ENCODE results near the gene LTBR.

Gene LTBR

DNA sequence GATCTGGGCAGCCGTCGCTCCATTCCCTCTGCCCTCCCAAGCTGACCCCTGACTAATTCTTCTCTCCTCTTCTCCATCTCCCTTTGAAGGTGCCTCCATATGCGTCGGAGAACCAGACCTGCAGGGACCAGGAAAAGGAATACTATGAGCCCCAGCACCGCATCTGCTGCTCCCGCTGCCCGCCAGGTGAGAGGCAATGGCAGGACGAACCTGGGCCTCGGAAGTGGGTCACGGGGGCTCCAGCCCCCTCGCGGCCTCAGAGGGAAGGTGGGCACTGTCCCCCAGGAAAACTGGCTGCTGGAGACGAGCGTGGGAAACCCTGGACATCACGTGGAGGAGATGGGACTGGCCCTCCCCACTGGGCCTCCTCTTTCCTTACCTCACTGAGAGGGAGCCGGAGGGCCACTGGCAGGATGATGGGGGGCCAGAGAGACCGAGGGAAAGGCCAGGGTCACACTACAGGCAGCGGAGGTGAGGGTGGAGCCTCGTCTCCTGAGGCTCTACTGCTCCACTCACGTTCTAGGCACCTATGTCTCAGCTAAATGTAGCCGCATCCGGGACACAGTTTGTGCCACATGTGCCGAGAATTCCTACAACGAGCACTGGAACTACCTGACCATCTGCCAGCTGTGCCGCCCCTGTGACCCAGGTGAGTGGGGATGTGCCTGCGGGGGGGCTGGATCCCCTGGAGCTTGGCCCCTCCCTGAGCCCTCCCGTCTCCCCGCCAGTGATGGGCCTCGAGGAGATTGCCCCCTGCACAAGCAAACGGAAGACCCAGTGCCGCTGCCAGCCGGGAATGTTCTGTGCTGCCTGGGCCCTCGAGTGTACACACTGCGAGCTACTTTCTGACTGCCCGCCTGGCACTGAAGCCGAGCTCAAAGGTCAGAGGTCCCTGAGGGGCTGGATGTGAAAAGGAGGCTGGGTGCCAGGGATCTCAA, 806 bp downstream of the LTBR start:
- no peak for DNase-seq

- DNase-seq = no peak
Measured at GRCh38 chr12:6386038-6386437, 2.1 kb downstream of the LTBR start.

GRCh38 chr12:6386491-6386890, 2.5 kb downstream of the LTBR start:
- peak; percentile 76 for DNase-seq

- DNase-seq = no peak
Measured at GRCh38 chr12:6387541-6387940, 3.6 kb downstream of the LTBR start.

- DNase-seq = no peak
Measured at GRCh38 chr12:6390084-6390799, 6.3 kb downstream of the LTBR start.

DNA sequence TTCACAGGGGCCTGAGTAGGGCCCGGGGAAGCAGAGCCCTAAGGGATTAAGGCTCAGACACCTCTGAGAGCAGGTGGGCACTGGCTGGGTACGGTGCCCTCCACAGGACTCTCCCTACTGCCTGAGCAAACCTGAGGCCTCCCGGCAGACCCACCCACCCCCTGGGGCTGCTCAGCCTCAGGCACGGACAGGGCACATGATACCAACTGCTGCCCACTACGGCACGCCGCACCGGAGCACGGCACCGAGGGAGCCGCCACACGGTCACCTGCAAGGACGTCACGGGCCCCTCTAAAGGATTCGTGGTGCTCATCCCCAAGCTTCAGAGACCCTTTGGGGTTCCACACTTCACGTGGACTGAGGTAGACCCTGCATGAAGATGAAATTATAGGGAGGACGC, 7.1 kb downstream of the LTBR start:
- DNase-seq = no peak

GRCh38 chr12:6392504-6392903, 8.5 kb downstream of the LTBR start:
- DNase-seq = peak; percentile 48

DNA sequence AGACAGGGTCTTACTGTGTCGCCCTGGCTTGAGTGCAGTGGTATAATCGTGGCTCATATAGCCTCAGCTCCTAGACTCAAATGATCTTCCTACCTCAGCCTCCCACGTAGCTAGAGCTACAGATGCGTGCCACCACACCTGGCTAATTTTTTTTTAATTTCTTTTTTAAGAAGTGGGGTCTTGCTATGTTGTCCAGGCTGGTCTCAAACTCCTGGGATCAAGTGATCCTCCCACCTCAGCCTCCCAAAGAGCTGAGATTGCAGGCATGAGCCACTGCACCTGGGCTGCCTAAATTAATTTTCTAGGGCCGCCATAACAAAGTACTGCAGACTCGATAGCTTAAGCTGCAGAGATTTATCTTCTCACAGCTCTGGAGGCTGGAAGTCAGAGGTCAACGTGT, 9.1 kb downstream of the LTBR start:
- DNase-seq = no peak

DNA sequence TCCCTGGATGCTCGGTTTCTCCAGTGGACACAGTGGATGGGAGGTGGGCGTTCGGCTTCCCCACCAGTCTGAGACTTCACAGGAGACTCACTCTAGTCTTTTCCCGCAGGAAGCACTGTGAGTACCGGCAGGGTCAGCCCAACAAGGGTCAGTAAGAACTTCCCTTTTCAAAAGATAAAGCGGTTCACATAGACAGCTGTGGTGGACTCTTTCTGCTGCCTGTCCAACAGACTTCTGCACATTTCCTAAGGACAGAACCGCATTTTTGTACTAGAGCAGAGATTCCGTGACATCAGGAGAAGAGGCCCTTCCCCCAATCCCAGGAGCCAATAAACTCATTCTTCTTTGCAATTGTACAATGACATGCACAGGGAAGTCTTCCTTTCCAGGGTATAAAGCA, 10.4 kb downstream of the LTBR start:
- DNase-seq = no peak

DNA sequence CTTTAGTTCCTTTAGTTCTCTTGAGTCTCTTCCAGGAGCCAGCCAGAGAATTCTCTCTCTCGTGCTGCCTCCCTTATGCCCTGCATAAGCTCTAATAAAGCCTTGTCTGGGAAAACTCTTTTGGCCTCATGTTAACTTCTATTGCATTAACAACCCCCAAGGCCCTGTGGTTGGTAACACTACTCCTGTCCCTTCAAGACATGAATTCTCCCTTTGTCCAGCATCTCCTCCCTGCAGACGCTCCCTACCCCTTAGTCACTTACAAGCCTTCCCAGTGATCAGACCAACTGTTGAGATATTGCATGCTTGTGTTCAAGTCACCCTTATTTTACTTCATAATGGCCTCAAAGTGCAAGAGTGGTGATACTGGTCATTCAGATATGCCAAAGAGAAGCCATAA, 12.1 kb downstream of the LTBR start:
- no peak for DNase-seq

DNA sequence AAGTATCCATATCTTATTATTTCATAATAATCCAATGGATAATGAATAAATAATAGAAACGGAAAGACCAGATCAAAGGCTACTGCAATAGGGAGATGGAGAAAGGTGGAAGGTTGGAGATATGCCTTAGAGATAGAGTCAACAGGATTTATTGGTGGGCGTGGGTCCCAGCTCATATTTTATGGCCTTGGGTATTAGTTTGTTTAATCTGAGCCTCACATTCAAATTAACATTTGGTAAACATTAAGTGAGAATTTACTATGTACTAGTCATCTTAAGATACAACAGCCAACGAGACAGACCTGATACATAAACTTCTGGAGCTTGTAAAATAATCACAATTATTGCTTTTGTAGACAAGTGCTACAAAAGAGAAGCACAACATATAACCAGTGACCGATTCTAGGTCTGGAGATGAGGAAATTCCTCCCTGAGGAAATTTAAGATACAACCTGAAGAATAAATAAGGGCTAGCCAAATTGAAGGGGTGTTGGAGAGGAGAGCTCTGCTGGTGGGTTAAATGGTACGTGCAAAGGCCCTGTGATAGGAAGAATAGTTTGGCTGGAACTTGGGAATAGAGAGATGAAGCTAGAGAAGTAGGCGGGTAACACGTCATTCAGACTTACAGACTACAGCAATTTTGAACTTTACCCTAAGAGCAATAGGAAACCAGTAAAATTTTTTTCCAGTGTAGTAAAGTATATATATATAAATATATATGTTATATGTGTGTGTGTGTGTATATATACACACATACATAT, 16.1 kb downstream of the LTBR start:
- DNase-seq = no peak

GRCh38 chr12:6404390-6404789, 20.4 kb downstream of the LTBR start:
- no peak for DNase-seq

DNA sequence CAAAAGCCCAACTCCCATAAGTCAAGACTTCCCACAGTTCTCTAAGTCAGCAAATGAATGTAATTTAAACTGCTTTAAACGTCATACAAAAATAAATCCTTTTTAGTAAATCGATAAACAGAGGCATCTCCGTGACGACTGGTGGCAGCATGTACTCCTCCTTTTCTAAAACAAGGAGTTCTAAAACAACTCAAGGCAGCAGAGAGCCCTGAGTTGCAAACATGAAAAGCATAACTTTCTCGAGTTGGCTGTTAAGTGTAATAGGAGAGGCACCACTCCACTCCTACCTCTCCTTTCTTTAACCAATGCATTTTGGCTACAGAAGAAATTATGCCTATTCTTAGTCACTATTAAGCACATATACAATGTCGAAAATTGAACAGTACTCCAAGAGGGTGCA, 22.0 kb downstream of the LTBR start:
- no peak for DNase-seq

- no peak for DNase-seq
Measured at GRCh38 chr12:6407236-6407954, 23.4 kb downstream of the LTBR start.

DNA sequence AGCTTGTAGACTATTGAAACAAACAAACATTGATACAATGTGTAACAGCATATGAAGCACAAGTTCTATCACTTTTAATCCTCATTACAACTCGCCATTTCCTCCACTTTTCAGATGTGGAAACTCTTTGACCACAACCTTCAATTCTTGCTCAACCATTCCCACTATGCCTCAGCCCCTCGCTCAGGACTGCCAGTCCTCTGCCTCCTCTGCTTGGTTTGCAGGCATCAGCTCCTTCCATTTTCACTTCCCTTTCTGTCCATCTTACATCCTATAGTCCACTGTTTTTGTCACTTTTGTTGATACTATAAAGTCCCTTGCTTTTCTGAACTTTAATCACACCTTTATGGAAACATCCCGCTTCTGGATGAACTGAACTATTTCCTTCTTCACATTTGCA, 32.6 kb downstream of the LTBR start:
- peak; percentile 92 for DNase-seq

DNA sequence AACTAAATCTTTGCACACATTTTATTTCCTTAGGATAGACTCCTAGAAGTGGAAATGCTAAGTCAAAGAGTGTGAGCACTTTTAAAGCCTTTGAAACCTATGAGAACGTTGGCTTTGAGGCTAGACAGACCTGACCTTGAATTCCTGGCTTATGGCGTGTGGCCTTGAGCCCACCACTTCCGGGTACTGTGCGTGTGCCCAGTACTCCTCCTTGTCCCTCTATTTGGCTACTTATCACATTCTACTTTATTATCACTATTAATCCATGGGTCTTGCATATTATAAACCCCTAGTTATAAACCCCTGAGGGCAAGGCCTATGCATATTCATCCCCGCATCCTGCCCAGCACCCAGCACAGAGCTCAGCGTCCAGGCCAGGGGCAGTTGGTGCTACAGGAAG, 34.8 kb downstream of the LTBR start:
- DNase-seq = no peak

GRCh38 chr12:6420364-6420763, 36.4 kb downstream of the LTBR start:
- no peak for DNase-seq

- peak; percentile 90 for DNase-seq
Measured at GRCh38 chr12:6423267-6424007, 39.5 kb downstream of the LTBR start.

- no peak for DNase-seq
Measured at GRCh38 chr12:6424008-6424347, 40.0 kb downstream of the LTBR start.

DNA sequence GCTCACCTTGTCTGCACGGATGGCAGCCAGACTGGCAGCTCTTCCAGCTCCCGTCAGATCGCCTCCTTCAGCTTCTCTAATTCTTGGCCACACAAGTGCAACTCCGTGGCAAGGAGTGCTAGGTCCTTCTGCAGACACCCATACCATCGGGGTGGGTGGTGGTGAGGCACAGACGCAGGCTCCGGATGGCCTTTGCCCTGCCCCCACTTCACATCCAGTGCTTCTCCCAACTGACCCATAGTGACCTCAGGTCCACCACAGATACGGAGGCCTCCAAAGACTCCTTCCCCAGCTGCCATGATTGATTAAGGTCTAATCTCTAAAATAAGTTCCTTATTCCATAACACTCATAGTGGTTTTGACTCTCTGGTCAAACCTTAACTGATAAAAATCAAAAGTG, 40.9 kb downstream of the LTBR start:
- DNase-seq = no peak

GRCh38 chr12:6425590-6426531, 41.9 kb downstream of the LTBR start:
- DNase-seq = peak; percentile 76

All from inflammatory macrophage treated with lipopolysaccharide for 4 hours (primary cell).